ENCODE measurements around the gene ASTN2. TPM values are rescaled to one million over a fixed set of nuclear protein-coding genes. Genes with fewer than 3 reads are reported as not detected.

ASTN2 gene
- polyA plus RNA-seq, 4 donors: 3.0 to 15.2 (median 3.7) TPM

DNA sequence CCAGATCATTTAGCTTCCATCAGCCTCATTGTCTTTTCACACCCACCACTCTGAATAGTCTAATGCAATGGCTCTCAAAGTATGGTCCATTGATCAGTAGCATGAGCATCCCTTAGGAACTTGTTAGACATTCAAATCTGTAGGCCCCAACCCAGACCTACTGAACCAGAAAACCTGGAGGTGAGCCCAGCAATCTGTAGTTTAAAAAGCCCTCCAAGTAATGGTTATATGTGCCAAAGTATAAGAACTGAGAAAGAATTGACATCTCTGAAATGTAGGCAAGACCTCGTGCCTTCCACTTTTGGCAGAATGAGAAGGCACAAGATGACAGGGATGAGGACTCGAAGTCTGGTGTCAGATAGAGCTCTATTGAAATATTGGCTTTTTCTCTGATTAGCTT is 460.1 kb downstream of the ASTN2 start:
- Histone ChIP-seq H3K27me3 (ENCODE audit: control insufficient read depth in 3 of 3, insufficient read depth in 3 of 3, low read length in 3 of 3) (no peaks in the 10 kb centered on the region), H3K27ac (ENCODE audit: low read depth in 1 of 3, low read length in 2 of 3) (no peak overlapping the region), H3K9me3 (ENCODE audit: control insufficient read depth in 2 of 2, insufficient read depth in 1 of 2, low read depth in 1 of 2, low read length in 1 of 2) (no peaks in the 10 kb centered on the region), H3K36me3 (ENCODE audit: control insufficient read depth in 3 of 3, insufficient read depth in 2 of 3, low read depth in 1 of 3, low read length in 3 of 3) (no peaks in the 10 kb centered on the region), H3K4me3 (ENCODE audit: low read depth in 1 of 3, low read length in 3 of 3) (no peak overlapping the region), H3K4me1 (ENCODE audit: control insufficient read depth in 3 of 3, insufficient read depth in 2 of 3, low read depth in 1 of 3, low read length in 2 of 3) (no peaks in the 10 kb centered on the region)
- DNase-seq (no peak), FAIRE-seq (no peak)
- WGBS, 3 donors: 56 to 82% (median 72%) methylated on average over 2 of the region's 2 CpGs

DNA sequence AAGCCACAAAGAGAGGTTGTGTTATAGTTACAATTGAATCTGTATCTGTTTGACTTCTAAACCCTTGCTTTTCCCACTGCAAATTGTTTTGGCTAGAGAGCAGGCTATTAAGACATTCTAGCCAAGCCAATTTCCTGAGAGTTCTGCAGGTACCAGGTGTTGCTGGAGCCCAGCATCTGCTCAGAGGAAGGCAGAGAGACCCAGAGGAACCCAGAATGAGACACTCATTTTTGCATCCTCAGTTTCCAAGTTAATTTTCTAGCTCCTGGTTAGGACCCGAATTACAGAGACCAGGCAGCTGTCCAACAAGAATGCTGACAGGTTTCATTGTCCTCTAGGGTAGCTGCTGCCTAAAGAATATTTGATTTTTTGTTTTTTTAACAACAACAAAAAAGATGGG is 461.6 kb downstream of the ASTN2 start:
- no peak for FAIRE-seq
- H3K9me3 ChIP-seq (ENCODE audit: control insufficient read depth in 2 of 2, insufficient read depth in 1 of 2, low read depth in 1 of 2, low read length in 1 of 2): no peaks in the 10 kb centered on the region
- no peak overlapping the region for H3K27ac ChIP-seq (ENCODE audit: low read depth in 1 of 3, low read length in 2 of 3)
- no peaks in the 10 kb centered on the region for H3K27me3 ChIP-seq (ENCODE audit: control insufficient read depth in 3 of 3, insufficient read depth in 3 of 3, low read length in 3 of 3)
- H3K36me3 ChIP-seq (ENCODE audit: control insufficient read depth in 3 of 3, insufficient read depth in 2 of 3, low read depth in 1 of 3, low read length in 3 of 3): no peaks in the 10 kb centered on the region
- H3K4me3 ChIP-seq (ENCODE audit: low read depth in 1 of 3, low read length in 3 of 3): no peak overlapping the region
- 12 to 39% (median 24%) methylated on average over 1 of the region's 1 CpG for WGBS, 3 donors
- DNase-seq: no peak
- H3K4me1 ChIP-seq (ENCODE audit: control insufficient read depth in 3 of 3, insufficient read depth in 2 of 3, low read depth in 1 of 3, low read length in 2 of 3): no peaks in the 10 kb centered on the region

GRCh38 chr9:116952436-116952810 is 462.4 kb downstream of the ASTN2 start:
- no peak overlapping the region for H3K4me3 ChIP-seq (ENCODE audit: low read depth in 1 of 3, low read length in 3 of 3)
- no peak overlapping the region for H3K27ac ChIP-seq (ENCODE audit: low read depth in 1 of 3, low read length in 2 of 3)
- H3K9me3 ChIP-seq (ENCODE audit: control insufficient read depth in 2 of 2, insufficient read depth in 1 of 2, low read depth in 1 of 2, low read length in 1 of 2): no peaks in the 10 kb centered on the region
- no peak for DNase-seq
- no peak for FAIRE-seq
- H3K27me3 ChIP-seq (ENCODE audit: control insufficient read depth in 3 of 3, insufficient read depth in 3 of 3, low read length in 3 of 3): no peaks in the 10 kb centered on the region
- 79 to 82% (median 79%) methylated on average over 7 of the region's 7 CpGs for WGBS, 3 donors
- H3K36me3 ChIP-seq (ENCODE audit: control insufficient read depth in 3 of 3, insufficient read depth in 2 of 3, low read depth in 1 of 3, low read length in 3 of 3): no peaks in the 10 kb centered on the region
- no peaks in the 10 kb centered on the region for H3K4me1 ChIP-seq (ENCODE audit: control insufficient read depth in 3 of 3, insufficient read depth in 2 of 3, low read depth in 1 of 3, low read length in 2 of 3)

- Histone ChIP-seq H3K9me3 (ENCODE audit: control insufficient read depth in 2 of 2, insufficient read depth in 1 of 2, low read depth in 1 of 2, low read length in 1 of 2) (no peaks in the 10 kb centered on the region), H3K4me1 (ENCODE audit: control insufficient read depth in 3 of 3, insufficient read depth in 2 of 3, low read depth in 1 of 3, low read length in 2 of 3) (no peaks in the 10 kb centered on the region), H3K27ac (ENCODE audit: low read depth in 1 of 3, low read length in 2 of 3) (no peak overlapping the region), H3K36me3 (ENCODE audit: control insufficient read depth in 3 of 3, insufficient read depth in 2 of 3, low read depth in 1 of 3, low read length in 3 of 3) (no peaks in the 10 kb centered on the region), H3K4me3 (ENCODE audit: low read depth in 1 of 3, low read length in 3 of 3) (no peak overlapping the region), H3K27me3 (ENCODE audit: control insufficient read depth in 3 of 3, insufficient read depth in 3 of 3, low read length in 3 of 3) (no peaks in the 10 kb centered on the region)
- DNase-seq: no peak
- no peak for FAIRE-seq
- 80 to 84% (median 84%) methylated on average over 3 of the region's 3 CpGs for WGBS, 3 donors
These were observed 463.0 kb downstream of the ASTN2 start for GRCh38 chr9:116951588-116952435.

DNA sequence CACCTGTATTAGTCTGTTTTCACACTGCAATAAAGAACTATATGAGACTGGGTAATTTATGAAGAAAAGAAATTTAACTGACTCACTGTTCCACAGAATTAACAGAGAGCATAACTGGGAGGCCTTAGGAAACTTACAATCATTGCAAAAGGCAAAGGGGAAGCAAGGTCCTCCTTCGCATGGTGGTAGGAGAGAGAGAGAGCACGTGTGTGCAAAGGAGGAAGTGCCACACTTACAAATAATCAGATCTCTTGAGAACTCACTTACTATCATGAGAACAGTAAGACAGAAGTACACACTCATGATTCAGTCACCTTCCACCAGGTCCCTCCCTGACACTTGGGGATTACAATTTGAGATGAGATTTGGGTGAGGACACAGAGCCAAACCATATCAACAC is 469.0 kb downstream of the ASTN2 start:
- no peak overlapping the region for H3K4me3 ChIP-seq (ENCODE audit: low read depth in 1 of 3, low read length in 3 of 3)
- DNase-seq: no peak
- 23 to 42% (median 27%) methylated on average over 2 of the region's 2 CpGs for WGBS, 3 donors
- H3K27ac ChIP-seq (ENCODE audit: low read depth in 1 of 3, low read length in 2 of 3): no peak overlapping the region
- no peaks in the 10 kb centered on the region for H3K36me3 ChIP-seq (ENCODE audit: control insufficient read depth in 3 of 3, insufficient read depth in 2 of 3, low read depth in 1 of 3, low read length in 3 of 3)
- H3K9me3 ChIP-seq (ENCODE audit: control insufficient read depth in 2 of 2, insufficient read depth in 1 of 2, low read depth in 1 of 2, low read length in 1 of 2): no peaks in the 10 kb centered on the region
- H3K27me3 ChIP-seq (ENCODE audit: control insufficient read depth in 3 of 3, insufficient read depth in 3 of 3, low read length in 3 of 3): no peaks in the 10 kb centered on the region
- no peak for FAIRE-seq
- no peaks in the 10 kb centered on the region for H3K4me1 ChIP-seq (ENCODE audit: control insufficient read depth in 3 of 3, insufficient read depth in 2 of 3, low read depth in 1 of 3, low read length in 2 of 3)

DNA sequence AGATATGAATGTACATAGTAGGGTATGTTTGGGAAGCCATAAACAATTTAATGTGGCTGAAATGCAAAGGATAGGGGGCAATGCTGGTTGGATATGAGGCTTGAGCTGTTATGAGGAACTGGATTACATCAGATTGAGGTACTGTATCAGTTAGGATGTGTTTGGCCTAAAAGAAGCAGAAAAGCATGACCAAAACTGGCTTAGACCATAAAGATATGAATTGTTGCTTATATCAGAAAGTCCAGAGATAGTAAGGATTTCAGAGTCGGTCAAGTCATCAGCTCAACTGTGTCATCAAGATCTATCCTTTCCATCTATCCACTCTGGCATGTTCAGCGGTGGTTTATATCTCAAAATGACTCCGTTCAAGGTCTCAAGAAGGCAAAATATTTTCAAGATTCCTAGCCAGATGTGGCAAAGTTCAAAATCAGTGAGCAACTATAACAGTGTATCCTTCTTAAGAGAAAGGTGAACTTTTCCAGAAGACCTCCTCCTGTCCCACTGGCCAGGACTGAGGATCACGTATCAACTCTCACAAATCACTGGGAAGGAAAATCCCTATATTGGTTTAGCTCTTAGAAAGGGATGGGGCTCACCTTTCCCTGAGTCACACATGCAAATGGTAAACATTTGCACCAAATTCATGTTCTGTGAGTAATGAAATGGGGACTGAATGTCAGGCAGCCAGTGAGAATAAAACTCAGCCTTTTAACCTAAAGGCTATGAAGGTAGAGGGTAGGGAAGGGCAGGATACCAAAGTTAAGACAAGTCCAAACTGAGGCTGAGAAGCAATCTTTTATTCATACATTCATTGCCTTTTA is 469.9 kb downstream of the ASTN2 start:
- no peak for DNase-seq
- H3K4me1 ChIP-seq (ENCODE audit: control insufficient read depth in 3 of 3, insufficient read depth in 2 of 3, low read depth in 1 of 3, low read length in 2 of 3): no peaks in the 10 kb centered on the region
- WGBS, 3 donors: 66 to 80% (median 75%) methylated on average over 4 of the region's 4 CpGs
- FAIRE-seq: no peak
- H3K36me3 ChIP-seq (ENCODE audit: control insufficient read depth in 3 of 3, insufficient read depth in 2 of 3, low read depth in 1 of 3, low read length in 3 of 3): no peaks in the 10 kb centered on the region
- no peak overlapping the region for H3K27ac ChIP-seq (ENCODE audit: low read depth in 1 of 3, low read length in 2 of 3)
- H3K9me3 ChIP-seq (ENCODE audit: control insufficient read depth in 2 of 2, insufficient read depth in 1 of 2, low read depth in 1 of 2, low read length in 1 of 2): no peaks in the 10 kb centered on the region
- no peak overlapping the region for H3K4me3 ChIP-seq (ENCODE audit: low read depth in 1 of 3, low read length in 3 of 3)
- no peaks in the 10 kb centered on the region for H3K27me3 ChIP-seq (ENCODE audit: control insufficient read depth in 3 of 3, insufficient read depth in 3 of 3, low read length in 3 of 3)

GRCh38 chr9:116943970-116944369 is 470.9 kb downstream of the ASTN2 start:
- Histone ChIP-seq H3K36me3 (ENCODE audit: control insufficient read depth in 3 of 3, insufficient read depth in 2 of 3, low read depth in 1 of 3, low read length in 3 of 3) (no peaks in the 10 kb centered on the region), H3K27me3 (ENCODE audit: control insufficient read depth in 3 of 3, insufficient read depth in 3 of 3, low read length in 3 of 3) (no peaks in the 10 kb centered on the region), H3K4me3 (ENCODE audit: low read depth in 1 of 3, low read length in 3 of 3) (no peak overlapping the region), H3K9me3 (ENCODE audit: control insufficient read depth in 2 of 2, insufficient read depth in 1 of 2, low read depth in 1 of 2, low read length in 1 of 2) (no peaks in the 10 kb centered on the region), H3K4me1 (ENCODE audit: control insufficient read depth in 3 of 3, insufficient read depth in 2 of 3, low read depth in 1 of 3, low read length in 2 of 3) (no peaks in the 10 kb centered on the region), H3K27ac (ENCODE audit: low read depth in 1 of 3, low read length in 2 of 3) (no peak overlapping the region)
- DNase-seq (no peak), FAIRE-seq (no peak)
- 75 to 82% (median 78%) methylated on average over 5 of the region's 5 CpGs for WGBS, 3 donors

DNA sequence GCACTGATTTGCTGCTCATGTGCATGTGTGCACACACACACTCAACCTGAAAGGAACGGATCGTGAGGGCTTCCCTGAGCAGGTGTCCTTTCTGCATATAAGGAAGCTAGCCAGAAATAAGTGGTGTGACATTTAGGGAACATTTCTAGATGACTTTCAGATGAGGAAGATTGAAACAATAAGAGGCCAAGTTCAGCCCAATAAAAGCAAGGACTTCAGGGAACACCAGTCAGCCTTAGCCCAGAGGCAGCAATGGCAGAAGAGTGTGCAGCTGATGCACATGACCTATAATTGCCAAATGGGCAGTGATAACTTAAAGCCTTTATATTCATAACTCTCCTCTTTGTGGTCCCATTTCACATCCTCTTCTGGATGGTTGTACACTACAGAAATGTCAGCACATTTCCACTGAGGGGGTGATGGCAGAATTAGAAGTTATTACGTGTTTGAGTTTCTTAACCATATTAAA is 472.2 kb downstream of the ASTN2 start:
- H3K4me1 ChIP-seq (ENCODE audit: control insufficient read depth in 3 of 3, insufficient read depth in 2 of 3, low read depth in 1 of 3, low read length in 2 of 3): no peaks in the 10 kb centered on the region
- no peak for DNase-seq
- H3K4me3 ChIP-seq (ENCODE audit: low read depth in 1 of 3, low read length in 3 of 3): no peak overlapping the region
- no peaks in the 10 kb centered on the region for H3K27me3 ChIP-seq (ENCODE audit: control insufficient read depth in 3 of 3, insufficient read depth in 3 of 3, low read length in 3 of 3)
- H3K27ac ChIP-seq (ENCODE audit: low read depth in 1 of 3, low read length in 2 of 3): no peak overlapping the region
- 84 to 94% (median 89%) methylated on average over 3 of the region's 3 CpGs for WGBS, 3 donors
- no peaks in the 10 kb centered on the region for H3K9me3 ChIP-seq (ENCODE audit: control insufficient read depth in 2 of 2, insufficient read depth in 1 of 2, low read depth in 1 of 2, low read length in 1 of 2)
- no peaks in the 10 kb centered on the region for H3K36me3 ChIP-seq (ENCODE audit: control insufficient read depth in 3 of 3, insufficient read depth in 2 of 3, low read depth in 1 of 3, low read length in 3 of 3)
- no peak for FAIRE-seq
